ENCODE data around the gene GLE1.

GRCh38 chr9:128454991-128455390 is 49.5 kb upstream of the GLE1 start:
- no peak for TF ChIP-seq POLR2A (IDR thresholded peaks at IDR 0.05; ENCODE audit: low read length)
- no peak for TF ChIP-seq GATA1 (IDR thresholded peaks at IDR 0.05; ENCODE audit: low read depth, low read length)
